NCI-H2107 treated with DMSO at 0.1 percent for 48 hours (cell line): ENCODE data around the gene MTRF1.
"Not testable (repeated sequence)": the region's sequence is repeated elsewhere in the genome, so short reads cannot be mapped to it uniquely, and the experiment has no call there.

Source experiments
- DNase-seq: peaks from one replicate; lab custom pipeline; 2025; ENCODE audit not compliant: unreplicated experiment; lab: John Stamatoyannopoulos, UW

Gene MTRF1

GRCh38 chr13:41178040-41178439 is 85.3 kb downstream of the MTRF1 start:
- no peak for DNase-seq

GRCh38 chr13:41177616-41178015 is 85.8 kb downstream of the MTRF1 start:
- DNase-seq: no peak

- not testable (repeated sequence) for DNase-seq
These were observed 87.8 kb downstream of the MTRF1 start for GRCh38 chr13:41175576-41175975.
